ENCODE measurements around the gene B4GALNT4.
"Not testable (repeated sequence)": the region's sequence is repeated elsewhere in the genome, so short reads cannot be mapped to it uniquely, and the experiment has no call there.

Gene B4GALNT4

GRCh38 chr11:409008-409599 lies 39.8 kb downstream of the B4GALNT4 start:
- DNase-seq, result no peak

GRCh38 chr11:409600-410483 lies 40.5 kb downstream of the B4GALNT4 start:
- DNase-seq, result no peak

GRCh38 chr11:410711-411110 lies 41.4 kb downstream of the B4GALNT4 start:
- DNase-seq, result not testable (repeated sequence)

GRCh38 chr11:411520-411919 lies 42.2 kb downstream of the B4GALNT4 start:
- not testable (repeated sequence) for DNase-seq

GRCh38 chr11:412641-413119 lies 43.4 kb downstream of the B4GALNT4 start:
- no peak for DNase-seq

GRCh38 chr11:413120-414081 lies 44.1 kb downstream of the B4GALNT4 start:
- DNase-seq, result no peak

- DNase-seq, result no peak
Measured at GRCh38 chr11:414318-414857, 45.1 kb downstream of the B4GALNT4 start.

GRCh38 chr11:415640-416041 lies 46.3 kb downstream of the B4GALNT4 start:
- no peak for DNase-seq

- no peak for DNase-seq
Measured at GRCh38 chr11:416051-416756, 46.9 kb downstream of the B4GALNT4 start.

GRCh38 chr11:416757-417621 lies 47.7 kb downstream of the B4GALNT4 start:
- DNase-seq, result no peak

- no peak for DNase-seq
Measured at GRCh38 chr11:417652-418342, 48.5 kb downstream of the B4GALNT4 start.

- no peak for DNase-seq
Measured at GRCh38 chr11:418343-419247, 49.3 kb downstream of the B4GALNT4 start.

GRCh38 chr11:419248-420005 lies 50.1 kb downstream of the B4GALNT4 start:
- DNase-seq, result no peak

GRCh38 chr11:420054-420910 lies 51.0 kb downstream of the B4GALNT4 start:
- no peak for DNase-seq

- no peak for DNase-seq
Measured at GRCh38 chr11:420911-421321, 51.6 kb downstream of the B4GALNT4 start.

GRCh38 chr11:422249-422656 lies 53.0 kb downstream of the B4GALNT4 start:
- no peak for DNase-seq

GRCh38 chr11:424232-424631 lies 54.9 kb downstream of the B4GALNT4 start:
- DNase-seq, result no peak
